K562 (cell line): ENCODE data around the gene ZNF146. TPM values are rescaled to one million over a fixed set of nuclear protein-coding genes. Genes with fewer than 3 reads are reported as not detected.

Source experiments
- BCOR ChIP-seq: fragments of 450-650 bp; IDR thresholded peaks from 2 replicates; pipeline ENCODE4 v1.6.1; 2016
- COPS2 ChIP-seq: fragments of 450-650 bp; conservative IDR thresholded peaks from 2 replicates; pipeline ENCODE4 v1.6.1; 2016; ENCODE audit warnings: mild to moderate bottlenecking, moderate library complexity
- ETV1 ChIP-seq: fragments of 450-650 bp; conservative IDR thresholded peaks from 2 replicates; pipeline ENCODE4 v1.6.1; 2016; ENCODE audit warnings: missing genetic modification characterization, control low read depth, low read depth, missing compliant biosample characterization
- ETV6 ChIP-seq, 3 experiments: fragments of 150-350 bp in 1 of 3; sonication (generic) in 1 of 3; formaldehyde crosslinking in 1 of 3; IDR thresholded peaks; 2 replicates each; pipeline versions ENCODE4 v1.6.1 to v1.8.0; 2014 to 2022; ENCODE audit warnings: borderline replicate concordance in 2 of 3, low read depth in 2 of 3, antibody characterized with exemption in 1 of 3, low read length in 1 of 3, mild to moderate bottlenecking in 1 of 3, missing genetic modification reagents in 1 of 3
- FOXK1 ChIP-seq: sonication (generic); formaldehyde crosslinking; IDR thresholded peaks from 2 replicates; pipeline ENCODE4 v1.8.0; 2022; ENCODE audit warnings: missing genetic modification reagents, mild to moderate bottlenecking, borderline replicate concordance
- FOXP4 ChIP-seq: sonication (generic); formaldehyde crosslinking; IDR thresholded peaks from 2 replicates; pipeline ENCODE4 v1.8.0; 2022; ENCODE audit warnings: mild to moderate bottlenecking, missing genetic modification reagents, borderline replicate concordance
- HMBOX1 ChIP-seq: sonication (generic); IDR thresholded peaks from 2 replicates; pipeline ENCODE4 v1.6.1; 2016
- LARP7 ChIP-seq: fragments of 450-650 bp; IDR thresholded peaks from 2 replicates; pipeline ENCODE4 v1.6.1; 2016
- MLLT1 ChIP-seq, 2 experiments: fragments of 450-650 bp; IDR thresholded peaks; 2 replicates each; pipeline ENCODE4 v1.6.1; 2016
- POLR2A ChIP-seq: fragments of 450-650 bp; conservative IDR thresholded peaks from 2 replicates; pipeline ENCODE4 v1.6.1; 2016
- POLR2H ChIP-seq: IDR thresholded peaks from 2 replicates; pipeline ENCODE4 v1.6.1; 2016; ENCODE audit warnings: missing genetic modification characterization, low read depth, mild to moderate bottlenecking, control low read depth, missing compliant biosample characterization, moderate library complexity
- RBM15 ChIP-seq: fragments of 200-400 bp; formaldehyde crosslinking; IDR thresholded peaks from 2 replicates; pipeline ENCODE4 v1.6.1; 2018; ENCODE audit warnings: mild to moderate bottlenecking, low read length, moderate library complexity; ENCODE audit not compliant: insufficient read depth
- SIRT6 ChIP-seq: IDR thresholded peaks from one replicate; pipeline ENCODE4 v1.6.1; 2012; ENCODE audit warnings: low read depth, mild to moderate bottlenecking, control low read depth, inconsistent platforms, low read length, moderate library complexity
- SIX5 ChIP-seq, 2 experiments: IDR thresholded peaks; 2 replicates each; pipeline ENCODE4 v1.6.1; 2011; ENCODE audit warnings: low read length in 2 of 2, borderline replicate concordance in 1 of 2, low read depth in 1 of 2, mild to moderate bottlenecking in 1 of 2, moderate library complexity in 1 of 2; ENCODE audit not compliant: insufficient read depth in 1 of 2
- SUPT5H ChIP-seq: fragments of 450-650 bp; IDR thresholded peaks from 2 replicates; pipeline ENCODE4 v1.6.1; 2016
- ZC3H4 ChIP-seq: sonication (generic); formaldehyde crosslinking; IDR thresholded peaks from 2 replicates; pipeline ENCODE4 v1.9.0; 2021; ENCODE audit warnings: missing genetic modification reagents, borderline replicate concordance
- ZEB2 ChIP-seq: fragments of 450-650 bp; IDR thresholded peaks from 2 replicates; pipeline ENCODE4 v1.6.1; 2016
- ZNF174 ChIP-seq: fragments of 250-450 bp; sonication (Bioruptor Pico); IDR thresholded peaks from 2 replicates; pipeline ENCODE4 v1.4.0; 2020; ENCODE audit warnings: mild to moderate bottlenecking
- ZNF232 ChIP-seq: sonication (generic); formaldehyde crosslinking; IDR thresholded peaks from 2 replicates; pipeline ENCODE4 v1.8.0; 2022; ENCODE audit warnings: mild to moderate bottlenecking, missing genetic modification reagents
- ZNF316 ChIP-seq: fragments of 450-650 bp; IDR thresholded peaks from 2 replicates; pipeline ENCODE4 v1.6.1; 2016
- ZNF655 ChIP-seq: fragments of 250-450 bp; sonication (Bioruptor Pico); IDR thresholded peaks from 2 replicates; pipeline ENCODE4 v1.5.0; 2021
- polyA plus RNA-seq, 8 experiments: library from polyadenylated mRNA; depleted of rRNA in 4 of 8; stranded (reverse) in 5 of 8; unstranded in 3 of 8; fragments of >200 nt; fragmentation: Nextera tagmentation in 2 of 8; fragmentation: Illumina TruSeq in 1 of 8; extraction: Ambion mirVana in 2 of 8; extraction: Trizol in 1 of 8; gene quantifications; 2 replicates each; pipeline versions ENCODE4 v1.2.1 to v1.2.3, GENCODE V29; 2011 to 2014; ENCODE audit warnings: inconsistent platforms in 1 of 8, missing spikeins in 1 of 8
- total RNA-seq, 7 experiments: library from RNA; depleted of rRNA in 6 of 7; stranded (reverse); fragments of >200 nt in 6 of 7; fragmentation: Illumina TruSeq in 2 of 7; extraction: Trizol in 2 of 7; gene quantifications; 2 replicates each; pipeline versions ENCODE4 v1.2.1 to v1.2.3, GENCODE V29; 2011 to 2021; ENCODE audit warnings: low replicate concordance in 1 of 7

ZNF146 gene
- total and polyA plus RNA-seq, 9 of the 15 experiments (the other 6 are each of a cell fraction or from before 2014, with no cell fraction given) = 36.2 to 195 (median 116) TPM

- TF ChIP-seq ZEB2 (peak; percentile 69; the same call in 1 of the 2 replicates), SIRT6 (no peak), LARP7 (peak; percentile 89), FOXP4 (CRISPR knock-in tag) (0 out of 2 replicates have a peak, but pooled peaks have one; percentile 11), ZNF316 (peak; percentile 60), FOXK1 (CRISPR knock-in tag) (no peak), ZNF655 (CRISPR knock-in tag) (no peak), ZNF232 (peak; percentile 47; the same call in 1 of the 2 replicates), SIX5 (IDR thresholded peaks at IDR 0.05; ENCODE audit: borderline replicate concordance in 1 of 2, insufficient read depth in 1 of 2, low read depth in 1 of 2, low read length in 2 of 2) (no peak), ZC3H4 (CRISPR knock-in tag) (0 out of 2 replicates have a peak, but pooled peaks have one; percentile 23), ETV6 (IDR thresholded peaks at IDR 0.05; ENCODE audit: borderline replicate concordance in 1 of 2, low read depth in 2 of 2, low read length in 1 of 2) (no peak), ETV6 (CRISPR knock-in tag; IDR thresholded peaks at IDR 0.05; ENCODE audit: borderline replicate concordance) (no peak), ZNF174 (CRISPR knock-in tag) (no peak), POLR2H (tag) (peak; percentile 68), BCOR (peak; percentile 51; the same call in 1 of the 2 replicates), POLR2A (peak; percentile 67), COPS2 (no peak), MLLT1 (IDR thresholded peaks at IDR 0.05) (peak; percentile 83 to 91; a peak in 3 of 4 replicates), RBM15 (no peak), SUPT5H (peak; percentile 65; the same call in 1 of the 2 replicates), ETV1 (tag) (no peak), HMBOX1 (no peak)
These were observed 594 bp downstream of the ZNF146 start (continued) for GRCh38 chr19:36215276-36216123.
